MM.1S (cell line): ENCODE results near the gene TEX28.

Experiments
- DNase-seq: peaks from one replicate; pipeline ENCODE4 v3.0.0-alpha.2; 2015
- H2AFZ ChIP-seq: fragments of 300-600 bp; sonication (generic); 2 replicates; pipeline ENCODE4 v1.6.0; 2016; ENCODE audit warnings: antibody characterized with exemption, low read length
- H3F3A ChIP-seq: fragments of 300-600 bp; sonication (generic); 2 replicates; pipeline ENCODE4 v1.6.1; 2016; ENCODE audit warnings: mild to moderate bottlenecking, antibody characterized with exemption, low read length, moderate library complexity, mixed read lengths; ENCODE audit not compliant: insufficient read depth
- H3K27ac ChIP-seq: fragments of 300-600 bp; sonication (generic); 2 replicates; pipeline ENCODE4 v1.5.1; 2016; ENCODE audit warnings: mild to moderate bottlenecking, low read length
- H3K27me3 ChIP-seq: fragments of 300-600 bp; sonication (generic); replicated peaks from 2 replicates; pipeline ENCODE4 v1.6.0; 2016; ENCODE audit warnings: low read length; ENCODE audit not compliant: insufficient read depth
- H3K36me3 ChIP-seq: fragments of 300-600 bp; sonication (generic); replicated peaks from 2 replicates; pipeline ENCODE4 v1.6.1; 2016; ENCODE audit warnings: mild to moderate bottlenecking, low read length, mixed read lengths; ENCODE audit not compliant: insufficient read depth
- H3K4me1 ChIP-seq: fragments of 300-600 bp; sonication (generic); 2 replicates; pipeline ENCODE4 v1.6.1; 2016; ENCODE audit warnings: low read length, mixed read lengths
- H3K4me2 ChIP-seq: fragments of 300-600 bp; sonication (generic); 2 replicates; pipeline ENCODE4 v1.6.0; 2016; ENCODE audit warnings: low read depth, low read length
- H3K4me3 ChIP-seq: fragments of 300-600 bp; sonication (generic); 2 replicates; pipeline ENCODE4 v1.5.1; 2016; ENCODE audit warnings: low read length, mixed read lengths
- H3K79me2 ChIP-seq: fragments of 300-600 bp; sonication (generic); 2 replicates; pipeline ENCODE4 v1.6.1; 2016; ENCODE audit warnings: mixed run types, low read length, mixed read lengths
- H3K9ac ChIP-seq: fragments of 300-600 bp; sonication (generic); 2 replicates; pipeline ENCODE4 v1.6.1; 2016; ENCODE audit warnings: low read length, mixed read lengths
- H3K9me2 ChIP-seq: fragments of 300-600 bp; sonication (generic); replicated peaks from 2 replicates; pipeline ENCODE4 v1.6.1; 2016; ENCODE audit warnings: mild to moderate bottlenecking, low read length, mixed read lengths; ENCODE audit not compliant: insufficient read depth
- H3K9me3 ChIP-seq: fragments of 300-600 bp; sonication (generic); replicated peaks from 2 replicates; pipeline ENCODE4 v1.6.1; 2016; ENCODE audit warnings: mild to moderate bottlenecking, low read length, mixed read lengths; ENCODE audit not compliant: insufficient read depth
- H4K20me1 ChIP-seq: fragments of 300-600 bp; sonication (generic); 2 replicates; pipeline ENCODE4 v1.6.1; 2016; ENCODE audit warnings: mild to moderate bottlenecking, low read length, moderate library complexity, mixed read lengths; ENCODE audit not compliant: insufficient read depth
- EZH2 ChIP-seq: fragments of 300-600 bp; sonication (generic); optimal IDR thresholded peaks from 2 replicates; pipeline ENCODE3; 2017; ENCODE audit warnings: low read depth, mild to moderate bottlenecking, antibody characterized with exemption, low read length, mixed read lengths
- EZH2phosphoT487 ChIP-seq: fragments of 300-600 bp; sonication (generic); IDR thresholded peaks from 2 replicates; pipeline ENCODE4 v1.6.1; 2018; ENCODE audit warnings: antibody characterized with exemption, low read length
- TF ChIP-seq, protein P1 (sequence below): fragments of 300-600 bp; sonication (generic); IDR thresholded peaks from 2 replicates; pipeline ENCODE4 v1.5.1; 2016; ENCODE audit warnings: antibody characterized with exemption, low read length, mixed read lengths

TEX28 gene

GRCh38 chrX:154332561-154332960, 37.6 kb upstream of the TEX28 start:
- no peak for DNase-seq
- H3K27me3 ChIP-seq: no peaks in the 10 kb centered on the region
- peaks cover 21% of the 10 kb centered on the region for H3K4me1 ChIP-seq
- H2AFZ ChIP-seq: no peak overlapping the region
- no peaks in the 10 kb centered on the region for H3F3A ChIP-seq
- H3K9ac ChIP-seq: no peak overlapping the region
- TF ChIP-seq EZH2 (no peak), EZH2phosphoT487 (no peak)
- TF ChIP-seq, protein P1, sequence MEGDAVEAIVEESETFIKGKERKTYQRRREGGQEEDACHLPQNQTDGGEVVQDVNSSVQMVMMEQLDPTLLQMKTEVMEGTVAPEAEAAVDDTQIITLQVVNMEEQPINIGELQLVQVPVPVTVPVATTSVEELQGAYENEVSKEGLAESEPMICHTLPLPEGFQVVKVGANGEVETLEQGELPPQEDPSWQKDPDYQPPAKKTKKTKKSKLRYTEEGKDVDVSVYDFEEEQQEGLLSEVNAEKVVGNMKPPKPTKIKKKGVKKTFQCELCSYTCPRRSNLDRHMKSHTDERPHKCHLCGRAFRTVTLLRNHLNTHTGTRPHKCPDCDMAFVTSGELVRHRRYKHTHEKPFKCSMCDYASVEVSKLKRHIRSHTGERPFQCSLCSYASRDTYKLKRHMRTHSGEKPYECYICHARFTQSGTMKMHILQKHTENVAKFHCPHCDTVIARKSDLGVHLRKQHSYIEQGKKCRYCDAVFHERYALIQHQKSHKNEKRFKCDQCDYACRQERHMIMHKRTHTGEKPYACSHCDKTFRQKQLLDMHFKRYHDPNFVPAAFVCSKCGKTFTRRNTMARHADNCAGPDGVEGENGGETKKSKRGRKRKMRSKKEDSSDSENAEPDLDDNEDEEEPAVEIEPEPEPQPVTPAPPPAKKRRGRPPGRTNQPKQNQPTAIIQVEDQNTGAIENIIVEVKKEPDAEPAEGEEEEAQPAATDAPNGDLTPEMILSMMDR: no peak
- no peak overlapping the region for H3K4me2 ChIP-seq
- H3K9me3 ChIP-seq: no peaks in the 10 kb centered on the region
- no peaks in the 10 kb centered on the region for H3K36me3 ChIP-seq
- no peaks in the 10 kb centered on the region for H4K20me1 ChIP-seq
- no peaks in the 10 kb centered on the region for H3K9me2 ChIP-seq
- H3K4me3 ChIP-seq: no peak overlapping the region
- no peaks in the 10 kb centered on the region for H3K79me2 ChIP-seq
- H3K27ac ChIP-seq: no peak overlapping the region

- H3K9ac ChIP-seq: no peak overlapping the region
- H3K79me2 ChIP-seq: no peaks in the 10 kb centered on the region
- no peaks in the 10 kb centered on the region for H4K20me1 ChIP-seq
- no peaks in the 10 kb centered on the region for H3F3A ChIP-seq
- no peak overlapping the region for H2AFZ ChIP-seq
- no peak for DNase-seq
- no peak overlapping the region for H3K4me2 ChIP-seq
- no peaks in the 10 kb centered on the region for H3K27me3 ChIP-seq
- H3K27ac ChIP-seq: no peak overlapping the region
- no peaks in the 10 kb centered on the region for H3K9me3 ChIP-seq
- no peaks in the 10 kb centered on the region for H3K36me3 ChIP-seq
- no peaks in the 10 kb centered on the region for H3K9me2 ChIP-seq
- TF ChIP-seq EZH2phosphoT487 (no peak), EZH2 (no peak)
- TF ChIP-seq, protein P1: no peak
- no peak overlapping the region for H3K4me3 ChIP-seq
- H3K4me1 ChIP-seq: peaks cover 30% of the 10 kb centered on the region
Observed at GRCh38 chrX:154329294-154329693, 34.4 kb upstream of the TEX28 start.

DNA sequence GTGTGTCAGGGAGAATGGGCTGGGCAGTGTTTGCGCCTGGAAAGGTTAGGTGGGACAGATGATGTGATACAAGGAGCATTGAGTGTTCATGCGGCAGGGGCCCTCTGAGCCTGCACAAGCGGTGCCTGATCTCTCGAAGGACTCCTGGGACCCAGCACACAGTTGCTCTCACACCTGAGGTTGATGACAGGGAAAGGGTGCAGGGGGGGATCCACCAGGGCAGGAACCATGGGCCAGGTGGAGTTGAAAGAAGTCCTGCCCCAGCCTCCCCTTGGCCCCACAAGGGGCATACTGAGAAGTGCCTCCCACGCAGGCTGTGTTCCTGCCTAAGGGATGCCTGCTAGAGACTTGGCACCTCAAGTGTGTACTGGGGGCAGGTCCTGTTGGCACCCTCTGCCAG, 33.7 kb upstream of the TEX28 start:
- no peak for TF ChIP-seq EZH2phosphoT487
- TF ChIP-seq, protein P1: no peak
- TF ChIP-seq EZH2: no peak
- Histone ChIP-seq H3K79me2 (no peaks in the 10 kb centered on the region), H3K4me3 (no peak overlapping the region), H3K4me1 (peaks cover 24% of the 10 kb centered on the region), H3F3A (no peaks in the 10 kb centered on the region), H4K20me1 (no peaks in the 10 kb centered on the region), H3K36me3 (no peaks in the 10 kb centered on the region), H3K4me2 (no peak overlapping the region), H3K9me3 (no peaks in the 10 kb centered on the region), H3K27me3 (no peaks in the 10 kb centered on the region), H3K27ac (no peak overlapping the region), H3K9me2 (no peaks in the 10 kb centered on the region), H2AFZ (no peak overlapping the region), H3K9ac (no peak overlapping the region)
- DNase-seq: no peak
